H9 (cell line): ENCODE data around the gene CABCOCO1. TPM values are rescaled to one million over a fixed set of nuclear protein-coding genes. Genes with fewer than 3 reads are reported as not detected.

ENCODE experiments used
- DNase-seq: peaks from one replicate; pipeline ENCODE4 v3.0.0-alpha.2; 2017
- H2AFZ ChIP-seq: one replicate; pipeline ENCODE4 v1.6.1; 2013; ENCODE audit warnings: mild to moderate bottlenecking, low read length, control low read depth, moderate library complexity
- H2AK5ac ChIP-seq: 2 replicates; pipeline ENCODE4 v1.6.1; 2013; ENCODE audit warnings: low read length, control low read depth, mixed read lengths; ENCODE audit not compliant: insufficient read length
- H2BK120ac ChIP-seq: one replicate; pipeline ENCODE4 v1.6.1; 2013; ENCODE audit warnings: low read depth, mild to moderate bottlenecking, low read length, control low read depth, inconsistent platforms; ENCODE audit not compliant: poor library complexity, severe bottlenecking
- H2BK12ac ChIP-seq: 2 replicates; pipeline ENCODE4 v1.6.1; 2013; ENCODE audit warnings: low read length, control low read depth, mixed read lengths, low read depth; ENCODE audit not compliant: insufficient read length
- H2BK15ac ChIP-seq: 2 replicates; pipeline ENCODE4 v1.6.1; 2013; ENCODE audit warnings: low read depth, low read length, control low read depth
- H2BK20ac ChIP-seq: one replicate; pipeline ENCODE4 v1.6.1; 2013; ENCODE audit warnings: low read depth, mild to moderate bottlenecking, low read length, control low read depth, inconsistent platforms; ENCODE audit not compliant: poor library complexity, severe bottlenecking
- H2BK5ac ChIP-seq: 2 replicates; pipeline ENCODE4 v1.6.1; 2013; ENCODE audit warnings: low read length, control low read depth, mixed read lengths; ENCODE audit not compliant: insufficient read length
- H3K14ac ChIP-seq: 2 replicates; pipeline ENCODE4 v1.6.1; 2013; ENCODE audit warnings: low read length, control low read depth; ENCODE audit not compliant: insufficient read depth
- H3K18ac ChIP-seq: 2 replicates; pipeline ENCODE4 v1.6.1; 2013; ENCODE audit warnings: low read depth, mild to moderate bottlenecking, mixed read lengths, low read length, control low read depth; ENCODE audit not compliant: insufficient read length
- H3K23ac ChIP-seq: 2 replicates; pipeline ENCODE4 v1.6.1; 2013; ENCODE audit warnings: low read length, control low read depth, mixed read lengths, low read depth; ENCODE audit not compliant: insufficient read length
- H3K23me2 ChIP-seq: 2 replicates; pipeline ENCODE4 v1.6.1; 2013; ENCODE audit warnings: low read depth, mild to moderate bottlenecking, mixed read lengths, low read length, control low read depth; ENCODE audit not compliant: insufficient read length, poor library complexity, severe bottlenecking
- H3K27ac ChIP-seq: 2 replicates; pipeline ENCODE4 v1.5.1; 2013; ENCODE audit warnings: low read length, control low read depth, mixed read lengths, low read depth; ENCODE audit not compliant: insufficient read length
- H3K27me3 ChIP-seq: 2 replicates; pipeline ENCODE4 v1.6.1; 2013; ENCODE audit warnings: low read length, control low read depth, inconsistent platforms; ENCODE audit not compliant: insufficient read depth
- H3K4ac ChIP-seq: 2 replicates; pipeline ENCODE4 v1.6.1; 2013; ENCODE audit warnings: low read depth, mild to moderate bottlenecking, control low read depth, inconsistent platforms, low read length, moderate library complexity
- H3K4me1 ChIP-seq: 2 replicates; pipeline ENCODE4 v1.6.1; 2013; ENCODE audit warnings: low read length, control low read depth, inconsistent platforms; ENCODE audit not compliant: insufficient read depth
- H3K4me2 ChIP-seq: 2 replicates; pipeline ENCODE4 v1.6.1; 2013; ENCODE audit warnings: low read length, control low read depth, mixed read lengths; ENCODE audit not compliant: insufficient read length, insufficient read depth
- H3K56ac ChIP-seq: 2 replicates; pipeline ENCODE4 v1.6.1; 2013; ENCODE audit warnings: low read depth, mild to moderate bottlenecking, mixed read lengths, low read length, control low read depth; ENCODE audit not compliant: insufficient read length
- H3K79me1 ChIP-seq: 2 replicates; pipeline ENCODE4 v1.6.1; 2013; ENCODE audit warnings: low read depth, mild to moderate bottlenecking, moderate library complexity, low read length, control low read depth, inconsistent platforms; ENCODE audit not compliant: insufficient read depth, poor library complexity, severe bottlenecking
- H3K79me2 ChIP-seq: 2 replicates; pipeline ENCODE4 v1.6.1; 2013; ENCODE audit warnings: low read length, control low read depth, inconsistent platforms; ENCODE audit not compliant: insufficient read depth
- H3K9ac ChIP-seq: 2 replicates; pipeline ENCODE4 v1.6.1; 2013; ENCODE audit warnings: low read length, control low read depth, mixed read lengths; ENCODE audit not compliant: insufficient read length; ENCODE audit errors: extremely low read depth
- H3K9me3 ChIP-seq: one replicate; pipeline ENCODE4 v1.6.1; 2013; ENCODE audit warnings: low read depth, low read length, inconsistent platforms; ENCODE audit not compliant: control insufficient read depth
- H3T11ph ChIP-seq: one replicate; pipeline ENCODE4 v1.6.1; 2013; ENCODE audit warnings: mild to moderate bottlenecking, low read length, control low read depth, inconsistent platforms
- H4K20me1 ChIP-seq: one replicate; pipeline ENCODE4 v1.6.1; 2013; ENCODE audit not compliant: control insufficient read depth, insufficient read length, insufficient read depth
- H4K5ac ChIP-seq: 2 replicates; pipeline ENCODE4 v1.6.1; 2013; ENCODE audit warnings: low read depth, mild to moderate bottlenecking, mixed read lengths, low read length, control low read depth; ENCODE audit not compliant: insufficient read length
- H4K8ac ChIP-seq: replicated peaks from 2 replicates; pipeline ENCODE4 v1.6.1; 2013; ENCODE audit warnings: low read length, control low read depth, mixed read lengths, low read depth; ENCODE audit not compliant: insufficient read length
- H4K91ac ChIP-seq: 2 replicates; pipeline ENCODE4 v1.6.1; 2013; ENCODE audit warnings: low read depth, mild to moderate bottlenecking, moderate library complexity, mixed read lengths, low read length, control low read depth; ENCODE audit not compliant: insufficient read length
- H3K27ac Mint-ChIP-seq, 3 experiments: 2 replicates in 2 of 3; 3 replicates in 1 of 3; pipeline ENCODE4 v1.8.0; 2020 to 2021; ENCODE audit warnings: mixed read lengths in 3 of 3, mild to moderate bottlenecking in 1 of 3, moderate library complexity in 1 of 3
- H3K27me3 Mint-ChIP-seq: 2 replicates; pipeline ENCODE4 v1.8.0; 2021; ENCODE audit warnings: low read depth, mild to moderate bottlenecking, moderate library complexity, mixed read lengths
- H3K36me3 Mint-ChIP-seq, 3 experiments: 2 replicates in 2 of 3; 3 replicates in 1 of 3; pipeline ENCODE4 v1.8.0; 2020 to 2021; ENCODE audit warnings: low read depth in 3 of 3, mixed read lengths in 3 of 3; ENCODE audit not compliant: insufficient read depth in 1 of 3
- H3K4me1 Mint-ChIP-seq, 2 experiments: 2 replicates each; pipeline ENCODE4 v1.8.0; 2020; ENCODE audit warnings: mixed read lengths in 2 of 2
- H3K4me3 Mint-ChIP-seq, 2 experiments: 2 replicates in 1 of 2; 3 replicates in 1 of 2; pipeline ENCODE4 v1.8.0; 2020 to 2021; ENCODE audit warnings: mild to moderate bottlenecking in 2 of 2, mixed read lengths in 2 of 2, moderate library complexity in 1 of 2
- H3K9me3 Mint-ChIP-seq, 2 experiments: 2 replicates in 1 of 2; 3 replicates in 1 of 2; pipeline ENCODE4 v1.8.0; 2020; ENCODE audit warnings: mild to moderate bottlenecking in 2 of 2, mixed read lengths in 2 of 2, moderate library complexity in 1 of 2
- CTCF ChIP-seq: fragments of 200-600 bp; sonication (generic); conservative IDR thresholded peaks from 3 replicates; pipeline ENCODE4 v1.8.0; 2021; ENCODE audit warnings: antibody characterized with exemption, mild to moderate bottlenecking
- WGBS: extraction: QIAGEN DNeasy Blood & Tissue Kit; methylation state at CpG from one replicate; pipeline ENCODE4 v1.1.7; 2013; ENCODE audit warnings: missing lambda C conversion rate, low lambda C conversion rate, mixed read lengths; ENCODE audit not compliant: insufficient read length; ENCODE audit errors: extremely low coverage; 5-methylcytosine and 5-hydroxymethylcytosine counted together
- total RNA-seq: library from RNA; stranded (reverse); gene quantifications from 2 replicates; pipeline ENCODE4 v1.2.1, GENCODE V29; 2021

Gene CABCOCO1
- total RNA-seq, 1 experiment from 2014 or later, result not detected

DNA sequence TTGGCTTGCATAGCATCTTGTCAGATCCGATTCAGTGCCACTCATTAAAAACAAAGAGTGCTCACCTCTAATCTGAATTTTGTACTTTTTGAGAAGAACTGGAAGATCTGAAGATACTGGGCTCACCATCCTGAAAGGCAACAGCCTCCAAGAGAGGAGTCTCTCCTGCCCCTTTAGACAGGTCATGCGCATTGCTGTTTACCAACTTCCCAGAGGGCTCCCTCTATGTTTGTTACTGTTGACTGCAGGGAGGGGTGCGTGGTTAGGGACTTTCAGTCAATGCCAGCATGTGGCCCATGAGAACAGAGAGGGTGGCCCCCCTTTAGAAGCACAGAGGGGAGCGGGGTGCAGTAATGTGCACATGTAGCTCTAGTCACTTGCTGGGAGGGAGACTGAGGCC is 33.2 kb upstream of the CABCOCO1 start:
- DNase-seq, result peak; percentile 33

More for the DNA sequence above, 33.2 kb upstream of the CABCOCO1 start:
- Histone ChIP-seq H3K14ac (no peak overlapping the region), H3K23ac (no peak overlapping the region), H3K27ac (no peak overlapping the region), H2BK12ac (no peak overlapping the region), H4K20me1 (no peaks in the 10 kb centered on the region), H4K5ac (no peak overlapping the region), H3K23me2 (no peaks in the 10 kb centered on the region), H2AFZ (no peak overlapping the region), H3K4me2 (no peak overlapping the region), H4K91ac (no peak overlapping the region), H3K56ac (no peak overlapping the region), H3K18ac (no peak overlapping the region), H2AK5ac (no peak overlapping the region), H3K79me2 (no peaks in the 10 kb centered on the region), H2BK15ac (no peak overlapping the region), H3K27me3 (no peaks in the 10 kb centered on the region), H2BK20ac (no peak overlapping the region), H3K9ac (no peak overlapping the region), H3K4me1 (no peaks in the 10 kb centered on the region), H3K79me1 (no peaks in the 10 kb centered on the region), H4K8ac (no peak overlapping the region), H3K9me3 (no peaks in the 10 kb centered on the region), H3T11ph (no peak overlapping the region), H2BK120ac (no peak overlapping the region), H2BK5ac (no peak overlapping the region), H3K4ac (no peak overlapping the region)
- Mint-ChIP-seq H3K27me3 (no peaks in the 10 kb centered on the region), H3K4me3 (no peak overlapping the region), H3K9me3 (no peaks in the 10 kb centered on the region; a peak in 1 of 5 replicates), H3K36me3 (no peaks in the 10 kb centered on the region), H3K4me1 (peaks cover 11 to 13% of the 10 kb centered on the region in 2 experiments), H3K27ac (no peak overlapping the region)
- WGBS, result no CpG with 5 or more reads among the region's 4 CpGs
- TF ChIP-seq CTCF, result 0 out of 3 replicates have a peak, but pooled peaks have one; percentile 13
